22Rv1 (cell line): ENCODE data around the gene CAB39L.

Source experiments
- ZFX ChIP-seq: fragments of 450-650 bp; IDR thresholded peaks from 2 replicates; pipeline ENCODE4 v1.6.1; 2017; ENCODE audit warnings: antibody characterized with exemption, borderline replicate concordance
- TF ChIP-seq, protein P1 (sequence below): fragments of 450-650 bp; IDR thresholded peaks from 2 replicates; pipeline ENCODE4 v1.5.1; 2017; ENCODE audit warnings: mild to moderate bottlenecking

- TF ChIP-seq, protein P1, sequence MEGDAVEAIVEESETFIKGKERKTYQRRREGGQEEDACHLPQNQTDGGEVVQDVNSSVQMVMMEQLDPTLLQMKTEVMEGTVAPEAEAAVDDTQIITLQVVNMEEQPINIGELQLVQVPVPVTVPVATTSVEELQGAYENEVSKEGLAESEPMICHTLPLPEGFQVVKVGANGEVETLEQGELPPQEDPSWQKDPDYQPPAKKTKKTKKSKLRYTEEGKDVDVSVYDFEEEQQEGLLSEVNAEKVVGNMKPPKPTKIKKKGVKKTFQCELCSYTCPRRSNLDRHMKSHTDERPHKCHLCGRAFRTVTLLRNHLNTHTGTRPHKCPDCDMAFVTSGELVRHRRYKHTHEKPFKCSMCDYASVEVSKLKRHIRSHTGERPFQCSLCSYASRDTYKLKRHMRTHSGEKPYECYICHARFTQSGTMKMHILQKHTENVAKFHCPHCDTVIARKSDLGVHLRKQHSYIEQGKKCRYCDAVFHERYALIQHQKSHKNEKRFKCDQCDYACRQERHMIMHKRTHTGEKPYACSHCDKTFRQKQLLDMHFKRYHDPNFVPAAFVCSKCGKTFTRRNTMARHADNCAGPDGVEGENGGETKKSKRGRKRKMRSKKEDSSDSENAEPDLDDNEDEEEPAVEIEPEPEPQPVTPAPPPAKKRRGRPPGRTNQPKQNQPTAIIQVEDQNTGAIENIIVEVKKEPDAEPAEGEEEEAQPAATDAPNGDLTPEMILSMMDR, result no peak
- no peak for TF ChIP-seq ZFX
These were observed 102.3 kb downstream of the CAB39L start for GRCh38 chr13:49341517-49341916.
